SHP77 (cell line): Measurements from ENCODE around the gene GABBR1.
"Not testable (repeated sequence)": the region's sequence is repeated elsewhere in the genome, so short reads cannot be mapped to it uniquely, and the experiment has no call there.

ENCODE experiments used
- DNase-seq, 2 experiments: peaks; one replicate each; lab custom pipeline; 2025; lab: John Stamatoyannopoulos, UW

The GABBR1 gene

DNA sequence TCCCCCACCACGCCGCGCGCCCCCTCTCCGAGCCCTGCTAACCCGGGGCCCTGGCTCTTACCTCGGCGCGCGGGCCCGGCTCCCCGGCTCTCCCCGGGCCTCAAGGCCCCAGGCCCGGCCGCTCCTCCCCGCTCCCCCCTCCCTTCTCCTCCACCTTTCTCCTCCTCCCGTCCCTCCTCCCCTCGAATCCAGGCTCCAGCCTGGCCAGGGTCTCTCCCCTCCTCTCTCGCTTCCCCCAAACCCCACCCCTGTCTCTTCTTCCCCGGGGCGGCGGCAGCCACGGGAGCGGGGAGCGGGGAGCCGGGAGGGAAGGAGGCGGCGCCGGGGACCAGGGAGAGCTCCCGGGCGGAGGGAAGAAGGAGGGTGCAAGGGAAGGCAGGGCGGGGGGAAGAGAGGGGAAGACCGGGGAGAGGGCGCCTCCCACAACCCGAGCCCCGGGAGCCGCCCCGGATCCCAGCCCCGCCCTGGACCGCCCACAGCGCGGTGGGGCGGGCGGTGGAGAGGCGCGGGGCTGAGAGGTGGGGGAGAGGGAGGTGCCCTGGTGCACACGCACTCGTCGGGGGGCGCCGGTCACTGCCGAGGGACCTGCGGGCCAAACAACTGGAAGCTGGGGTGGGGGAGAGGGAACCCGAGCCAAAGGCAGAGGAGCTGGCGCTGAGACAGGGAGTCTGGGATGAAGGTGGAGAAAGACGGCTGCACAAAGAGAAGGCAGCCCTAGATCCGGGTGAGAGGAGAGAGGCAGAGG is at the start of gene GABBR1:
TSS of gene GABBR1 (minus strand) at position 395 of the 745 bp plus-strand sequence. CDS start 798 bp downstream, outside the sequence.
- peak; percentile 76 to 84 for DNase-seq

GRCh38 chr6:29681811-29682210 is 48.8 kb upstream of the GABBR1 start:
- no peak for DNase-seq

GRCh38 chr6:29680904-29681303 is 47.9 kb upstream of the GABBR1 start, which contains the start of gene ZFP57:
TSS of gene ZFP57 (minus strand) at chr6:29681152. CDS start at chr6:29677003, 4,149 bp downstream.
- DNase-seq: no peak

- DNase-seq: no peak
Measured at GRCh38 chr6:29680416-29680815, 47.4 kb upstream of the GABBR1 start.

DNA sequence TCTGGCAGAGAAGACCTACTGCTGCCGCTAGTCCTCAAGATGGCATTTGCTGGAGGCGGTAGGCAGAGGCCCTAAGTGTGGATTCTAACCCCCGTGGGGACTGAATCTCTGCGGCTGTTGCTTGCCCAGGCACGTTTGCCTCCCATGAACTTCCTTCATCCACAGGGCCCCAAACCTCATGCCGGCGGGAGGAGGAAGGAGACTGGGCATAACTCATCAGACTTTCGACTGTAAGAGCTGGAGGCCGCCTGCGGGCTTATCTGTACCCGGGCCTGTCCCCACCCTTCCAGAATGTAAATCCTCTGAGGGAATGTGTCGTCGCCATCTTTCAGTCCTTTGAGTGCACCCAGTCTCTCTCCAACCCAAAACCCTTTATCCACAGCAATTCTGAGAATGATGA is 47.0 kb upstream of the GABBR1 start:
- no peak for DNase-seq

- DNase-seq: no peak
Measured at GRCh38 chr6:29678114-29678513, 45.1 kb upstream of the GABBR1 start.

GRCh38 chr6:29676981-29677601 is 44.1 kb upstream of the GABBR1 start:
- peak; percentile 35 to 56 for DNase-seq

DNA sequence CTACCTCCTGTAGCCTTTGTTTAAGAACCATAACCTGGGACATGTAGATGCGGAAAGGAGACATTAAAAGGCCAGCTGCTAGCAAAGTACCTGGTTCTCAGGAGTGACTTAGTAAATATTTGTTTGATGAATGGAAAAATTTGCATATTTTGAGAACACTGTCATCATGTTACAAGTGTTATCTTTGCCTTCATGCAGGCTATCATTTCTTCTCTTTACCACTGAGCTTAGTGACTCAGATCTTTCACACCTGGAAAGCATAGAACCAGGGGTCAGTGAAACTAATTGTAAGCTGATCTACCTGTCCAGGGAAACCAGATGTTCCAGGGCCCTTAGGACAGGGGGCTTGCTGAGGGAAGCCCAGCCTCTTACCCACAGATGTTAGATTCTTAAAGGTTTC is 42.6 kb upstream of the GABBR1 start:
- DNase-seq: no peak

DNA sequence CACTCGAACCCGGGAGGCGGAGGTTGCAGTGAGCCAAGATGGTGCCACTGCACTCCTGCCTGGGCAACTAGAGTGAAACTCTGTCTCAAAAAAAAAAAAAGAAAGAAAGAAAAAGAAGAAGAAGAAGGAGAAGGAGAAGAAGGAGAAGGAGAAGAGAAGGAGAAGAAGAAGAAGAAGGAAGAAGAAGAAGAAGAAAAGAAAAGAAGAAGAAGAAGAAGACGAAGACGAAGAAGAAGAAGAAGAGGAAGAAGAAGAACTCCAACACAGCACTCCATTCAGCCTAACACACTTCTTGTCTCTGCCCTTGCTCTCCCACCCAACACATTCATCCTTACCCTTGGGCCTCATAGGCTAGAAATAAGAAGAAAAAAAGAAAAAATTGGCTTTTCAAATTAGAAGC is 41.0 kb upstream of the GABBR1 start:
- no peak for DNase-seq

GRCh38 chr6:29673161-29673560 is 40.2 kb upstream of the GABBR1 start:
- DNase-seq: no peak

GRCh38 chr6:29672116-29672515 is 39.1 kb upstream of the GABBR1 start:
- DNase-seq: not testable (repeated sequence)

- DNase-seq: no peak
Measured at GRCh38 chr6:29671026-29671425, 38.0 kb upstream of the GABBR1 start.

DNA sequence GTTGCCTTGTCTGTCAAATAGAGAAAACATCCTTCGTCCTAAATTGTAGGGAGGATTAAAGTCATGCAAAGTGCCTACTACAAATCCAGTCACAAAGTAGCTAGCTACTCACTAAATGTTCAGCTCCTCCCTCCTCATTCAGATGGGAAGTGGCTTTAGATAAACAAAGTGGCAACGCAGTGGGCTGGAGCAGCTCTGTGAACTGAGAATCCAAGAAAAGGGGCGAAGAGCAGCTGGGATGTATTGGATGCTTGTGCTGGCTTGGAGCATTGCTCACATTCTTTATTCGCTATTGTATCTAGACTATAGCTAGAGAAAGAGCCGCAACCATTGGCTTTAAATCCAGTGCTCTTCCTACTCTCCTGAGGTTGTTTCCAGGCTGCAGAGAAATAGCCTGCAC is 34.2 kb upstream of the GABBR1 start:
- no peak for DNase-seq

GRCh38 chr6:29666826-29667130 is 33.8 kb upstream of the GABBR1 start:
- DNase-seq: no peak

GRCh38 chr6:29665942-29666825 is 33.2 kb upstream of the GABBR1 start:
- no peak for DNase-seq

GRCh38 chr6:29663300-29664042 is 30.5 kb upstream of the GABBR1 start:
- DNase-seq: no peak

DNA sequence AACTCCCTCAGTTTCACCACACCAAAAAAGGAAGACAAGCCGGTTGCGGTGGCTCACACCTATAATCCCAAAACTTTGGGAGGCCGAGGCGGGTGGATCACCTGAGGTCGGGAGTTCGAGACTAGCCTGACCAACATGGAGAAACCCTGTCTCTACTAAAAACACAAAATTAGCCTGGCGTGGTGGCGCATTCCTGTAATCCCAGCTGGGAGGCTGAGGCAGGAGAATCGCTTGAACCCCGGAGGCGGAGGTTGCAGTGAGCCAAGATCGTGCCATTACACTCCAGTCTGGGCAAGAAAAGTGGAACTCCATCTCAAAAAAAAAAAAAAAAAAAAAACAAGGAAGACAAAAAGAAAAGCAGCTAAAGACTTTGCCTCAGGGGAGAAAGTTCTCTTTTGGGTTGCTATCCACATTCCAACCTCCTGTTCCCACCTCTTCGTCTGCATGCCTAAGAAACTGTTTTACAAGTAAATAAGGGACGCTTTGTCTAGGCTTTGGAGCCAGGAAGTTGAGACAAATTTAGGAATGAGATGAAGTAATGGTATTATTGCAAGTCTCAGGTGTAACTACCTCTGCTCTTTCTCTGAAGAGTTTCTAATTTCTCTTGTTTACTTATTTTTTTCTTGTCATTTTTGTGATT is 28.6 kb upstream of the GABBR1 start:
- DNase-seq: not testable (repeated sequence)

- no peak for DNase-seq
Measured at GRCh38 chr6:29661071-29661470, 28.1 kb upstream of the GABBR1 start.

GRCh38 chr6:29656798-29657197 is 23.8 kb upstream of the GABBR1 start, which contains the start of gene MOG:
TSS of gene MOG (plus strand) at chr6:29657092. CDS start at chr6:29657210, 118 bp downstream.
- no peak for DNase-seq

DNA sequence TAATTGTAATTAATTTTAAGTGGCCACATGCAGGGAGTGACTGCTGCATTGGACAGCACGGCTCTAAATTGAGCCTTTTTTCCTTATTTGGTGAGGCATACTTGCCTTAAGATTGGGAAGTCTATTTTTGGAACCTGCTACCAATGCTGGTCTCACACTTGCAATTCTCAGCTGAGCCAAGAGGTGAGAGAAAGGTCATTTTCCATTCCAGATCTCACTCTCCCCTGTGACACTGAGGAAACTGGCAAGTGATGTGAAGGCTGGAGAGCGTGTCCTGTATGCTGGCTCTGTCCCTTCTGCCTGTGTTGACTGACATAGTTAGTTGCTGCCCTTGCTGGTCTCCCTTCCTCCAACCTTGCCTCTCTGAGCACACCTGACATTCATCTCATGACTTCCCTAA is 23.2 kb upstream of the GABBR1 start:
- no peak for DNase-seq

DNA sequence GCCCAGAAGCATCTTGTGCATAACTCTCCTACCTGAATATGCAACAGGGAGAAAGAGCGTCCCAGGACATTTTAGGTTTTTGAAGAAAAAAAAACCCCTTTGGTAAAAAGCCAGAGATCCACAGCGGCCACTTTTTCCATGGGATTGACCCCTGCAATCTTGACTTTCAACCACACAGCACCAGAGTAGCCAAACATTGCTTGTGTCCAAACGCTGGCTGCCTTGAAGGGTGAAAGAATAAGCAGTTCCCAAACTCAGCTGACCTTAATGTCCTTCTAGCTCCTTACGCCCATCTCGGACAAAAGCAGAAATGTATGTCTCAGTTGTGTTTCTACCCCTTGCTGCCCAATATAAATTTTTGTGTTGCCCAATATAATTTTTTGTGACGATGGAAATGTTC is 22.7 kb upstream of the GABBR1 start:
- DNase-seq: no peak
